ENCODE measurements around the gene HSPB7.

GRCh38 chr1:16013220-16013907 lies 4.5 kb downstream of the HSPB7 start:
- TF ChIP-seq CTCF (conservative IDR thresholded peaks at IDR 0.05) (no peak), ZFX (IDR thresholded peaks at IDR 0.05) (no peak)

All from C4-2B (cell line).